Neural cell (in vitro differentiated cells): ENCODE results near the gene TNS3.

Source experiments
- CTCF ChIP-seq: fragments of 450-650 bp; IDR thresholded peaks from 2 replicates; pipeline ENCODE4 v1.5.1; 2014; ENCODE audit warnings: antibody characterized with exemption, mild to moderate bottlenecking, moderate library complexity; ENCODE audit not compliant: poor library complexity, severe bottlenecking
- EP300 ChIP-seq: fragments of 450-650 bp; conservative IDR thresholded peaks from 2 replicates; pipeline ENCODE4 v1.6.1; 2014; ENCODE audit warnings: antibody characterized with exemption, mild to moderate bottlenecking, moderate library complexity; ENCODE audit not compliant: poor library complexity, severe bottlenecking
- EZH2 ChIP-seq: fragments of 200-600, 300-800 bp; shearing (Covaris generic), sonication (generic); IDR thresholded peaks from 2 replicates; pipeline ENCODE4 v1.6.1; 2014; ENCODE audit warnings: antibody characterized with exemption, low read length, borderline replicate concordance, mild to moderate bottlenecking; ENCODE audit not compliant: insufficient read depth, poor library complexity, severe bottlenecking
- MXI1 ChIP-seq: fragments of 450-650 bp; conservative IDR thresholded peaks from 2 replicates; pipeline ENCODE4 v1.6.1; 2014; ENCODE audit warnings: antibody characterized with exemption, mild to moderate bottlenecking; ENCODE audit not compliant: poor library complexity, severe bottlenecking
- POLR2AphosphoS5 ChIP-seq: IDR thresholded peaks from 2 replicates; pipeline ENCODE4 v1.6.1; 2012
- RAD21 ChIP-seq: fragments of 450-650 bp; conservative IDR thresholded peaks from 2 replicates; pipeline ENCODE4 v1.6.1; 2014; ENCODE audit warnings: antibody characterized with exemption, mild to moderate bottlenecking, moderate library complexity
- REST ChIP-seq: IDR thresholded peaks from 2 replicates; pipeline ENCODE4 v1.6.1; 2012; ENCODE audit warnings: borderline replicate concordance
- SMC3 ChIP-seq: fragments of 450-650 bp; conservative IDR thresholded peaks from 2 replicates; pipeline ENCODE4 v1.6.1; 2014; ENCODE audit warnings: antibody characterized with exemption, mild to moderate bottlenecking, moderate library complexity; ENCODE audit not compliant: poor library complexity
- TAF1 ChIP-seq: IDR thresholded peaks from 2 replicates; pipeline ENCODE4 v1.6.1; 2012; ENCODE audit warnings: low read depth

GRCh38 chr7:47253650-47254080 is 328.2 kb downstream of the TNS3 start:
- no peak for TF ChIP-seq EZH2
- no peak for TF ChIP-seq CTCF
- TF ChIP-seq MXI1: no peak
- TF ChIP-seq REST: no peak
- TF ChIP-seq SMC3: no peak
- no peak for TF ChIP-seq TAF1
- TF ChIP-seq POLR2AphosphoS5: no peak
- TF ChIP-seq RAD21: no peak
- TF ChIP-seq EP300: no peak
